Calu3 (cell line): Measurements from ENCODE around the gene SLC25A19. TPM values are rescaled to one million over a fixed set of nuclear protein-coding genes. Genes with fewer than 3 reads are reported as not detected.
"Not testable (repeated sequence)": the region's sequence is repeated elsewhere in the genome, so short reads cannot be mapped to it uniquely, and the experiment has no call there.

ENCODE experiments used
- BruUV-seq: library from RNA; stranded (reverse); fragments of 400-500 nt; replicated peaks from 2 replicates; lab custom pipeline; 2021; lab: Mats Ljungman, UMichigan
- CTCF ChIA-PET: fragments of 300-600 bp; sonication (Branson Sonifier 250); formaldehyde crosslinking; loops from one replicate; lab custom pipeline; 2022; ENCODE audit warnings: antibody characterized with exemption; lab: Charles Lee
- DNase-seq: peaks from one replicate; pipeline ENCODE4 v3.0.0; 2022
- H3K27ac Mint-ChIP-seq: one replicate; pipeline ENCODE4 v1.8.0; 2022; ENCODE audit warnings: mixed read lengths; ENCODE audit not compliant: unreplicated experiment
- H3K27me3 Mint-ChIP-seq: one replicate; pipeline ENCODE4 v1.8.0; 2022; ENCODE audit warnings: mixed read lengths; ENCODE audit not compliant: unreplicated experiment
- H3K36me3 Mint-ChIP-seq: one replicate; pipeline ENCODE4 v1.8.0; 2022; ENCODE audit warnings: mild to moderate bottlenecking, moderate library complexity, mixed read lengths; ENCODE audit not compliant: insufficient read depth, unreplicated experiment
- H3K4me1 Mint-ChIP-seq: one replicate; pipeline ENCODE4 v1.8.0; 2022; ENCODE audit warnings: mild to moderate bottlenecking, low read depth, mixed read lengths; ENCODE audit not compliant: unreplicated experiment
- H3K4me3 Mint-ChIP-seq: one replicate; pipeline ENCODE4 v1.8.0; 2022; ENCODE audit warnings: mild to moderate bottlenecking, low read depth, moderate library complexity, mixed read lengths; ENCODE audit not compliant: unreplicated experiment
- H3K9me3 Mint-ChIP-seq: one replicate; pipeline ENCODE4 v1.8.0; 2022; ENCODE audit warnings: low read depth, mixed read lengths; ENCODE audit not compliant: unreplicated experiment
- intact Hi-C: fragments of 100-400 bp; cut with micrococcal nuclease; formaldehyde crosslinking; loops from one replicate; pipeline ENCODE4 v1.10.0; 2022; ENCODE audit not compliant: unreplicated experiment
- total RNA-seq: library from RNA; stranded (reverse); gene quantifications from 2 replicates; pipeline ENCODE4 v1.2.3, GENCODE V29; 2022
- TF ChIP-seq, protein P1 (sequence below): fragments of 200-600 bp; IDR thresholded peaks from one replicate; pipeline ENCODE4 v1.8.0; 2022; ENCODE audit warnings: antibody characterized with exemption; ENCODE audit not compliant: unreplicated experiment

Gene SLC25A19
- total RNA-seq, 1 experiment from 2014 or later, result 26.7 TPM

- CTCF ChIA-PET, result interaction anchor here (0.6 kb wide), 1 partner anchor 324 kb away, joined by 3 read pairs; no protein-coding TSS in a partner anchor
- BruUV-seq, result no TSS peak
- Mint-ChIP-seq H3K4me1 (peaks cover 9% of the 10 kb centered on the region), H3K4me3 (no peak overlapping the region), H3K27ac (no peak overlapping the region), H3K27me3 (no peaks in the 10 kb centered on the region), H3K9me3 (no peaks in the 10 kb centered on the region), H3K36me3 (peaks cover 27% of the 10 kb centered on the region)
- intact Hi-C loops, result no loop called here
- DNase-seq, result no peak
- TF ChIP-seq, protein P1, sequence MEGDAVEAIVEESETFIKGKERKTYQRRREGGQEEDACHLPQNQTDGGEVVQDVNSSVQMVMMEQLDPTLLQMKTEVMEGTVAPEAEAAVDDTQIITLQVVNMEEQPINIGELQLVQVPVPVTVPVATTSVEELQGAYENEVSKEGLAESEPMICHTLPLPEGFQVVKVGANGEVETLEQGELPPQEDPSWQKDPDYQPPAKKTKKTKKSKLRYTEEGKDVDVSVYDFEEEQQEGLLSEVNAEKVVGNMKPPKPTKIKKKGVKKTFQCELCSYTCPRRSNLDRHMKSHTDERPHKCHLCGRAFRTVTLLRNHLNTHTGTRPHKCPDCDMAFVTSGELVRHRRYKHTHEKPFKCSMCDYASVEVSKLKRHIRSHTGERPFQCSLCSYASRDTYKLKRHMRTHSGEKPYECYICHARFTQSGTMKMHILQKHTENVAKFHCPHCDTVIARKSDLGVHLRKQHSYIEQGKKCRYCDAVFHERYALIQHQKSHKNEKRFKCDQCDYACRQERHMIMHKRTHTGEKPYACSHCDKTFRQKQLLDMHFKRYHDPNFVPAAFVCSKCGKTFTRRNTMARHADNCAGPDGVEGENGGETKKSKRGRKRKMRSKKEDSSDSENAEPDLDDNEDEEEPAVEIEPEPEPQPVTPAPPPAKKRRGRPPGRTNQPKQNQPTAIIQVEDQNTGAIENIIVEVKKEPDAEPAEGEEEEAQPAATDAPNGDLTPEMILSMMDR, result no peak
These were observed 4.1 kb downstream of the SLC25A19 start for GRCh38 chr17:75285123-75285522.

DNA sequence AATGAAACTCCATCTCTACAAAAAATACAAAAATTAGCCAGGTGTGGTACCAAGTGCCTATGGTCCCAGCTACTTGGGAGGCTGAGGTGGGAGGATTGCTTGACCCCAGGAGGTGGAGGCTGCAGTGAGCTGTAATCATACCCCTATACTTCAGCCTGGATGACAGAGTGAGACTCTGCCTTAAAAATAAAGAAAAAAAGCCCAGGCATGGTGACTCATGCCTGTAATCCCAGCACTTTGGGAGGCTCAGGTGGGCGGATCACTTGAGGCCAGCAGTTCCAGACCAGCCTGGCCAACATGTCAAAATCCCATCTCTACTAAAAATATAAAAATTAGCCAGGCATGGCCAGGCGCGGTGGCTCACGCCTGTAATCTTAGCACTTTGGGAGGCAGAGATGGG lies 9.0 kb downstream of the SLC25A19 start:
- H3K4me3 Mint-ChIP-seq, H3K27me3 Mint-ChIP-seq, H3K27ac Mint-ChIP-seq, intact Hi-C loops, DNase-seq, BruUV-seq, H3K4me1 Mint-ChIP-seq, H3K9me3 Mint-ChIP-seq: not testable (repeated sequence)
- CTCF ChIA-PET, result interaction anchor here (0.6 to 1.3 kb wide), 3 partner anchors 9 to 126 kb away, joined by 3 to 4 read pairs (median 3); partner anchors contain the start of genes GRB2, MIF4GD and SLC25A19
- peaks cover 18% of the 10 kb centered on the region for H3K36me3 Mint-ChIP-seq

DNA sequence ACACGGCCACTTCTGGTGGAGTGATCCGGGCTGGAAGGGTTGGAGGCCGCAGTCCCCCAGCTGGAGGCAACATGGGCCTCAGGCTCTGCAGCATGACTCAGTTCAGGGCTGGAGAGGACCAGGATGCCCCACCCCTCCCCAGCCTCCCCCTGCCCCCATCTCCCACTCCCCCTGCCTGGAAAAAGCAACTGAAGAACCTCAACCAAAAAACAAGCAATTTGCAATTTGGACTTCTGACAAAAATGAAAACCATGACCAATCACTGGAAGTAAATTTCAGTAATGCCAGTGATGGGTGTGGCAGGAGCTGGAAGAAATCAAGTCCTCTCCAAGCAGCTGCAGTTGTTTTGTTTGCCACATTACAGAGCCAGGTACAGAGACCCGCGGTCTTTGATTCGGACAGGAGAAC lies 11.6 kb downstream of the SLC25A19 start:
- Mint-ChIP-seq H3K4me3 (no peak overlapping the region), H3K9me3 (no peaks in the 10 kb centered on the region), H3K4me1 (peaks cover 7% of the 10 kb centered on the region), H3K27ac (no peak overlapping the region), H3K27me3 (no peaks in the 10 kb centered on the region), H3K36me3 (peaks cover 21% of the 10 kb centered on the region)
- TF ChIP-seq, protein P1, result no peak
- intact Hi-C loops, result no loop called here
- DNase-seq, result no peak
- BruUV-seq, result no TSS peak
- CTCF ChIA-PET, result interaction anchor here (0.6 kb wide), 1 partner anchor 11 kb away, joined by 4 read pairs; the partner anchor contains the start of gene SLC25A19

GRCh38 chr17:75273977-75274708 lies 15.1 kb downstream of the SLC25A19 start:
- Mint-ChIP-seq H3K36me3 (peaks cover 48% of the 10 kb centered on the region), H3K4me1 (peaks cover 16% of the 10 kb centered on the region), H3K9me3 (no peaks in the 10 kb centered on the region), H3K27ac (no peak overlapping the region), H3K4me3 (no peak overlapping the region), H3K27me3 (no peaks in the 10 kb centered on the region)
- DNase-seq, result no peak
- CTCF ChIA-PET, result interaction anchor here (0.6 kb wide), 1 partner anchor 137 kb away, joined by 3 read pairs; no protein-coding TSS in a partner anchor
- TF ChIP-seq, protein P1, result no peak
- BruUV-seq, result no TSS peak
- intact Hi-C loops, result no loop called here

- no peak for DNase-seq
- CTCF ChIA-PET, result no interaction called here
- H3K9me3 Mint-ChIP-seq, result no peaks in the 10 kb centered on the region
- intact Hi-C loops, result no loop called here
- TF ChIP-seq, protein P1, result no peak
- H3K4me3 Mint-ChIP-seq, result no peak overlapping the region
- no peak overlapping the region for H3K27ac Mint-ChIP-seq
- peaks cover 15% of the 10 kb centered on the region for H3K4me1 Mint-ChIP-seq
- H3K27me3 Mint-ChIP-seq, result no peaks in the 10 kb centered on the region
- no TSS peak for BruUV-seq
- H3K36me3 Mint-ChIP-seq, result peaks cover 48% of the 10 kb centered on the region
These were observed 16.4 kb downstream of the SLC25A19 start for GRCh38 chr17:75272848-75273184.
